ENCODE measurements around the gene FYB2.

DNA sequence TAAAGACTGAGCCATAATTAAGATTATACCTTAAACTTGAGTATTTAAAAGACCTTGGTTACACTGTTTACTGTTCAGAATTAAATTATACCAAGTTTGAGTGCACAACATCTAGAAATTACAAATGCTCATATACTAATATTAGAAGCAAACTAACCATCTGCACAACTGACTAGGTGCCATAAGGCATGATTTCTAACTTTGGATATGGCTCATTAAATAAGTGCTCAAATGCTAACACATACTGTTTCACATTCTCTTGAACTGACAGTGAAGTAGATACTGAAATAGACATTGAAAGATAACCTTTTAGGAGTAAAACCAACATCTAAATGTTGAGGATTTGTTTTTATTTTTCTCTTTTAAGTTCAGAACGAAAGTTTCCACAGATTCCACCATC is 100.0 kb downstream of the FYB2 start:
- TF ChIP-seq, protein P1, sequence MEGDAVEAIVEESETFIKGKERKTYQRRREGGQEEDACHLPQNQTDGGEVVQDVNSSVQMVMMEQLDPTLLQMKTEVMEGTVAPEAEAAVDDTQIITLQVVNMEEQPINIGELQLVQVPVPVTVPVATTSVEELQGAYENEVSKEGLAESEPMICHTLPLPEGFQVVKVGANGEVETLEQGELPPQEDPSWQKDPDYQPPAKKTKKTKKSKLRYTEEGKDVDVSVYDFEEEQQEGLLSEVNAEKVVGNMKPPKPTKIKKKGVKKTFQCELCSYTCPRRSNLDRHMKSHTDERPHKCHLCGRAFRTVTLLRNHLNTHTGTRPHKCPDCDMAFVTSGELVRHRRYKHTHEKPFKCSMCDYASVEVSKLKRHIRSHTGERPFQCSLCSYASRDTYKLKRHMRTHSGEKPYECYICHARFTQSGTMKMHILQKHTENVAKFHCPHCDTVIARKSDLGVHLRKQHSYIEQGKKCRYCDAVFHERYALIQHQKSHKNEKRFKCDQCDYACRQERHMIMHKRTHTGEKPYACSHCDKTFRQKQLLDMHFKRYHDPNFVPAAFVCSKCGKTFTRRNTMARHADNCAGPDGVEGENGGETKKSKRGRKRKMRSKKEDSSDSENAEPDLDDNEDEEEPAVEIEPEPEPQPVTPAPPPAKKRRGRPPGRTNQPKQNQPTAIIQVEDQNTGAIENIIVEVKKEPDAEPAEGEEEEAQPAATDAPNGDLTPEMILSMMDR (IDR thresholded peaks at IDR 0.05; ENCODE audit: insufficient read depth, low read depth, low read length), result no peak
- TF ChIP-seq EZH2 (IDR thresholded peaks at IDR 0.05; ENCODE audit: insufficient read depth, low read length), result no peak
